LNCaP clone FGC (cell line): ENCODE measurements around the gene AGRN.
"Not testable (repeated sequence)": the region's sequence is repeated elsewhere in the genome, so short reads cannot be mapped to it uniquely, and the experiment has no call there.

Experiments used
- DNase-seq: peaks from one replicate; pipeline ENCODE4 v3.0.0-alpha.2; 2011; ENCODE audit warnings: low read depth
- H3K4me3 ChIP-seq: 2 replicates; pipeline ENCODE4 v1.5.1; 2011; ENCODE audit warnings: mild to moderate bottlenecking, low read depth, low read length, control low read depth
- CTCF ChIP-seq: IDR thresholded peaks from 2 replicates; pipeline ENCODE4 v1.5.1; 2012; ENCODE audit warnings: mild to moderate bottlenecking; ENCODE audit not compliant: control insufficient read depth, insufficient read depth; ENCODE audit errors: extremely low read depth

The AGRN gene

DNA sequence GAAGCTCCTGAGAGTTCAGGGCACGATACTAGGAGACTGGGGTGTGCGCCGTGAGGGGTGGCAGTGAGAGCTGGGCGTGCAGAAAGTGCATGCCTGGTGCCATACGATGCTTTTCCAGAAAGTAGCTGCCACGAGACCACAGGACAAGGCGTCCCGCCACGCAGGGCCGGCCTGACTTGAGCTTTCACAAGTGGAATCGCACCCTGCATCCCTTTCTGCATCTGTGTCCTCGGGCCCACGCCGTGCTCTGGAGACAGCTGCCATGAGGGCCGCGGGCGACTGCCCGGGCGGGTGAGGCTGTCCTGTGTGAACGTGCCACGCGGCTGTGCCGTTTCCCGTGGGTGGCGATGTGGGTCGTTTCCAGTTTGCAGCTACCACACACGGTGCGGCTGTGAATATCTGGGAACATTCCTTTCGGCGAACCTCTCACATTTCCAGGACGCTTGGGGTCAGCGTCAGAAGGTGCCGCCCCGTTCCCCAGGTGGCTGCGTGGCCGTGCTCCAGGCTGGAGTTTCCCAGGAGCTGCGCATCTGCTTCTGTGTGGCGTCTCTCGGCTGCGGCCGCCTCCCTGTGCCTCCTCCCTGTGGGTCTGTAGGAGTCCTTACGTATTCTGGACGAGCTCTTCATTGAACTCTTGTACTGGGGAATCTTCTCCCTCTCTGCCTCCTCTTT lies 37.0 kb upstream of the AGRN start:
- no peak overlapping the region for H3K4me3 ChIP-seq
- no peak for TF ChIP-seq CTCF
- DNase-seq: no peak

DNA sequence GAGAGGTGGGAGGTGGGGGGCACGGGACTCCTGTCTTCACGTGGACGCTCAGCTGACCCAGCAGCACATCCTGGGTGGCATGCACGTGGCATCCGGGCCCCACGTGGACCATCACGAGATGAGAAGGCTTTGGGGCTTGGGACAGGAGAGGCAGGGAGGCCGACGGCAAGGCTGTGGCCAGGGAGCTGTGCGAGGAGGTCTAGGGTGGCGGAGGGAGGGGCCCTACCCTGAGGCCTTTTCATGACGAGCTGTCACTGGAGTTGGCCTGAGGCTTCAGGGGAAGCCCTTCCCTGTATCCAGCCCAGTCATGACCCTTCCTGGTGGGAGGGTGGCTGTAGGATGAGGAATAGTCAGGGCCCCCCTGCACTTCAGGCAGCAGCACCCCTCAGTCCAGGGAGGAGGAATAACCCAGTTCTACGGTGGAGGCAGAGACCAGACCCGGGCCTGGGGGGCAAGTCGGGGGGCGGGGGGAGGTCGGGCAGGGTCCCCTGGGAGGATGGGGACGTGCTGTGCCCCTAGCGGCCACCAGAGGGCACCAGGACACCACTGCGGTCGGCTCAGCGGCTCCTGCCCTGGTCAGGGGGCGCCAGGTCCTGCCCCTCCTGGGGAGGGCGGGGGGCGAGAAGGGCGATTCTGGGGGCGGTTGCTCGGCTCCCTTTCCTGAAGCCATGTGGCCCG lies 36.0 kb upstream of the AGRN start:
- peak; percentile 90 for TF ChIP-seq CTCF
- no peak for DNase-seq
- 0 out of 2 replicates have a peak overlapping the region, but pooled peaks have one; percentile 21 for H3K4me3 ChIP-seq

DNA sequence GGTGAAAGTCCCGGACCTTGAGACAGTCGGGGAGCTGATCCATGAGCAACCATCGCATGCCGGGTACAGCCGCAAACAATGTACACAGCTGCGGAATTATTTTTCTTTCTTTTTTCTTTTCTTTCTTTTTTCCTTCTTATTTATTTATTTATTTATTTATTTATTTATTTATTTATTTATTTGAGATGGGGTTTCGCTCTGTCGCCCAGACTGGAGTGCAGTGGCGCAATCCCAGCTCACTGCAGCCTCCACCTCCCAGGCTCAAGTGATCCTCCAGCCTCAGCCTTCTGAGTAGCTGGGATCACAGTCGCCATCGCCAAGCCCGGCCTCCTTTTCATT lies 35.5 kb upstream of the AGRN start:
- no peak for TF ChIP-seq CTCF
- no peak for DNase-seq
- H3K4me3 ChIP-seq: 0 out of 2 replicates have a peak overlapping the region, but pooled peaks have one; percentile 21

DNA sequence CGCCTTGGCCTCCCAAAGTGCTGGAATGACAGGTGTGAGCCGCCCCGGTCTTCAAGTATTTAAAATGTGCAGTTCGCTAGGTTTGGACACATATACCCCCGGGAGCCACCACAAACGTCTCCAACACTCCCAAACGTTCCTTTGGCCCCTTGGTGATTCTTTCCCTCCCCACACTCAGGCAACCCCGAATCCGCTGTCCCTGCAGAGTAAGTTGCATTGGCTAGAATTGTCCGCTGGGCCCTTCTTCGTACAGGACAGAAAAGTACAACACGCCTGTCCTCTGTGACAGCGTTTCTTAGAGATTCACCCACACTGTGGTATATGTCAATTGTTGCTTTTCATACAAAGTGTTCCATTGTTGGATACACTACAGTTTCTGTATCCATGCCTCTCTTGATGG lies 34.8 kb upstream of the AGRN start:
- no peak overlapping the region for H3K4me3 ChIP-seq
- TF ChIP-seq CTCF: no peak
- no peak for DNase-seq

GRCh38 chr1:988061-988460 lies 31.9 kb upstream of the AGRN start:
- not testable (repeated sequence) for DNase-seq, H3K4me3 ChIP-seq

GRCh38 chr1:991275-991674 lies 28.6 kb upstream of the AGRN start:
- not testable (repeated sequence) for DNase-seq, H3K4me3 ChIP-seq

GRCh38 chr1:991895-992294 lies 28.0 kb upstream of the AGRN start:
- H3K4me3 ChIP-seq: no peak overlapping the region
- DNase-seq: no peak
- TF ChIP-seq CTCF: no peak

GRCh38 chr1:992362-992761 lies 27.6 kb upstream of the AGRN start:
- no peak for DNase-seq
- no peak for TF ChIP-seq CTCF
- no peak overlapping the region for H3K4me3 ChIP-seq
